ENCODE data around the gene TGFBR1. TPM values are rescaled to one million over a fixed set of nuclear protein-coding genes. Genes with fewer than 3 reads are reported as not detected.

Gene TGFBR1
- polyA plus RNA-seq, 1 donor: 22.9 TPM

DNA sequence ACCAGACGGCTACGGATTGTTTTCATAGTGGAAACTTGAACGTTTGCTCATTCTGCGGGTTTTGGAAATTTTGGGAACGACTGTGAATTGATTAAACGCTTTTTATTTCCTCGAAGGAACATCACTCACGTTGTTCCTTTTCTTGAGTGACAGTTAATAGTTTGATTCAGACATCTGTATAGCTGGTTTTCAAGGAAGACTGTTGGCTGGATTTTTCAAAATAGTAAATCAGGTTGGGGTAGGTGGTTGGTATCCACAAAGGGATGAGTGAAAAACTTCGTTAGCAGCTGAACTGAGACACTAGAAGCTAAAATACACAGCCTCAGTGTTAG lies 1.1 kb downstream of the TGFBR1 start:
- no peak for DNase-seq (ENCODE audit: low read depth)

DNA sequence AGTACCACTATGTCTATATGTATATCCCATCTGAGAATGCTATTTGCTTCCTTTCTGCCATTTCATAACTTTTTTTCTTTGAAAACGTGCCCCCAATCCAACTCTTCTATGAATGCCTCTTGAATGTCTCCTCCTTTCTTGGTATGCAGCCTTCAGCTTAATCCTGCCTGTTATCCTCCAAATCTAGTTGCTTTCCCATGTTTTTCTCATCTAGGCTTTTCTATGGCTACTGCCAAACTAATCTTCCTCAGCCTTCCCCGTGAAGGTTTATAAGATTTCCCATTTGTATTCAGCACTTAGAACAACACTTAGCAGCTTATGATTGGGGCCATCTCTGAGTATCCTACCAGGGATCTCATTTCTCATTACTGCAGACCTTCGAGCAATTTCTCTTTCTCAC lies 2.5 kb downstream of the TGFBR1 start:
- no peak for DNase-seq (ENCODE audit: low read depth)

DNA sequence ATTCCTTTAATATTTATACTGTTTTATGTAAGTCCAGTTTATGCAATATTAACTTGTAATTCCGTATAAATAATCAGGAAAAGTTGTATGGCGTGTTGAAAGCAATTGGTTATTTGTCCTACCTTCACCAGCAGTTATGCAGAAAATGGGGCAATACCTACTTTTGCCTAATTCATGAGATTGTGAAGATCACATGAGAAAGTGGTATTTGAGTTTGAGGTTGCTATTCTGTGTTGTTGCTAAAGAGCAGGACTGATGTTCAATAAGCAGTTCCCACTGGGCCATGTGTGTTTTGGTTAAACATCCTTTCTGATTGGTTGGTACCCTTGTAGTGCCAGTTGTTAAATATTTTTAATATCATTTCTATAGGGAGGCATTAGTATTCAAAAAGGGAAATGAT lies 3.2 kb downstream of the TGFBR1 start:
- DNase-seq (ENCODE audit: low read depth): no peak

DNA sequence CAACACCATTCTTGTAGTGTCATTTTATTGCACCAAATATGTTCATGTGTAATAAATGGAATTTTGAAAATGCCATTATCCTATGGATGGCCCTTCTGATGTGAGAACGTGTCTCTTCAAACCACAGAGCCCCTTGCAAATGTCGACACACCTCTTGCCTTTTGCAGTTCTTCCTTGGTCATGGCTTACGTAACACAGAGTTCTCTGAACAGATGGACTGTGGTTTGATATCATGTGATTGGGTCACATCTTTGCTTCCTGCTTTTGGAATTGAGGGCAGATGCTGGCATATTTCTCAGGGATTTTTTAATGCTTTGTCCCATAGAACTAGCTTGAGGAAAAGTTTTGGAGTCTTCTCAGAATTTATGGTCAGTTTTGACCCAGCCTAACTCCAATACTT lies 4.6 kb downstream of the TGFBR1 start:
- DNase-seq (ENCODE audit: low read depth): no peak

DNA sequence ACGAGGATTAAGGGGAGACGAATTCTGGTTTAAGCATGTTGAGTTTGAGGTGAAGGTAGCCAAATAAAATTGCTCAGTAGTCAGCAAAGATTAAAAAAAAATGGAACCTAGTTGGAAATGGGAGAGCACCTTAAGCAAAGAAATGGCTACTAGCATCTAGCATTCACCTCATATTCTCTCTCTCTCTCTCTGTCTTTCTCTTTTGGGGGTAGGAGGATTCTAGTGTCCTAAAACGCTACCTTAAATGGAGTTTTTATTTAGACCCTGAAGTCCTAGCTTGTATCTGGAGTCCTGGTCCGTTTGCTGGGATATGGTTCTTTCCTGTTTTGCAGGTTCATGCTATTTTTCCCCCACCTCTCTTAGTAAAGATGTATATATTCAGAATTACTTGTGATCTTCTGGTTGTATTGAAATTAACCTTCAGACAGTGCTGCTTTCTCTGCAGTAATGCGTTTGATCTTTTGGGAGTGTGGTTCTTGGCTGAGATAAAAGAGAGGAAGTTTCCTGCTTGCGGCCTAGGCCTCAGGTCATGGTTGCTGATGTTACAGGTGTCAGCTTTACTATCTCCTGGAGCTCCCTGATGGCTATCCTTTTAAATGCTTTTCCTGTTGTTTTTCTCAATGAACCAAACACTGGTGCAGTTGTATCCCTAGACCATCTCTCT lies 8.0 kb downstream of the TGFBR1 start:
- no peak for DNase-seq (ENCODE audit: low read depth)

DNA sequence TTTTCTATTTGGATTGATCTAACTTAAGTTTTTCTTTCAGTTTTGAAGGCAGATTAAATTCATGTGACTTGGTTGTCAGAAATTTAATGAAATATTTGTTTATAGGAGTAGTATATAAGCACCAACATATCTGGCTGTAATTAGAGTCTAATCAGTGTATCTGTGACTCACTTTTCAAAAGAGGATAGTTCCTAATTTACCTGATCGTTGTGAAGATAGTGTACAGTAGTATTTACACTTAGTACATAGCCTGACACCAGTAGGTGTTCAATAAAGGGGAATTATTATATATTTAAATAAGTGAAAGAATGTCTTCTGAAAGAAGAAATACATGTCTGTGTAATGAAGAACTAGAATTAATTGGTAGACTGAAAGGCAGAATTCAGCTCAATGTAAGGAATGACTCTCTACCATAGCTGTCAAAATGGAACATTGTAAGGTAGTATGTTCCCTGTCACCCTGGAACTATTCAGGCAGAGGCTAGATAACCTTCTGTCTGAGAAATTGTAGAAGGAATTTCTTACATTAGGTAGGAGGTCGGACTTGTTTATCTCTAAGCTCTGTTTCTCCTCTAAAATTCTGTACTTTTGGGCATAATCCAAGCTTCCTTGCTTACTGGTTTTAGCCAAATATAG lies 8.6 kb downstream of the TGFBR1 start:
- DNase-seq (ENCODE audit: low read depth): no peak

DNA sequence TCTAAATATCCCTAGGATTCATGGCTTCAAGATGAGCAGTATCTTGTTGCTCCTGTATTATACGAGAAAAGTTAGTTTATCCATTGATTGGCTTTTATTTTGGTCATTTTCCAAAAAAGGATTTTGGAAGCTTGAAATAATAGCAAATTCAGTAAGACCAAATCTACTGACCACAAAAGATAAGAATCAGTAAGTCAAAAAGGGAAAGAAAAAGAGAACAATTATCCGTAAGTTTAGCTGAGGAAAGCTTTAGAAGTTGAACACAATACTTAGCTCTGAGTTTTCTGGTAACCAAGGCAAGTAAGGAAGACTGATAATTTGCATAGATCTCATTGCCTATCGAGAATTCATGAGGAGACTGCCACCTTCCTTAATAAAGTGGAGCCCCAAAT lies 9.1 kb downstream of the TGFBR1 start:
- no peak for DNase-seq (ENCODE audit: low read depth)

DNA sequence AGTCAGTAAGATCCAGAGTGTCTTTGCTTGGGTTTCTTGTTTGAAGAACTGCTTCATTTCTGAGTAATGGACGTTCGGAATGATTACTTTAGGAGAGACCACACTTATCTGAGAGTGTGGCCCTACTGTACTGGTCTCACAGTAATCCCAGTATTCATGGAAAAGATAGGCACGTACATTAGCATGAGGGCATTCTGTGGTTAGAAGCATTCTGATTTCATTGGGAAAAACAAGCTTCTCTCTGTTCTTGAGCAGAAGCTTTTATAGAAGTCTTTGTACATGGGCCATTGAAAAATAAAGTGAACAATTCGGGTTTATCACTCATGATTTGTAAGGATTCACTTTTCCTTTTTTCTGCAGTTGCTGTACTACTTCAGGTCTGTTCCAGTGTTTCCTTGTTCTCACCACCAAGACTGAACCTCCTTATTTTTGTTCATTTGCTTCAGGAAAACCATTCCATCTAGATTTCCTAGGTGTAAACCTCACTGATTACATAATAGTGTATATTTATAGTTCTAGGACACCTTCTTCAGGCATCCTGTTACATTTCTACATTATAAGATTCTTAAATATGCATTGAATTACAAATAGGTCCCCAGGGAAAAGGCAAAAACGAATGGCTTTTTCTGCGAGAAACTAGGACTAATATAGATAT lies 10.1 kb downstream of the TGFBR1 start:
- DNase-seq (ENCODE audit: low read depth): no peak

DNA sequence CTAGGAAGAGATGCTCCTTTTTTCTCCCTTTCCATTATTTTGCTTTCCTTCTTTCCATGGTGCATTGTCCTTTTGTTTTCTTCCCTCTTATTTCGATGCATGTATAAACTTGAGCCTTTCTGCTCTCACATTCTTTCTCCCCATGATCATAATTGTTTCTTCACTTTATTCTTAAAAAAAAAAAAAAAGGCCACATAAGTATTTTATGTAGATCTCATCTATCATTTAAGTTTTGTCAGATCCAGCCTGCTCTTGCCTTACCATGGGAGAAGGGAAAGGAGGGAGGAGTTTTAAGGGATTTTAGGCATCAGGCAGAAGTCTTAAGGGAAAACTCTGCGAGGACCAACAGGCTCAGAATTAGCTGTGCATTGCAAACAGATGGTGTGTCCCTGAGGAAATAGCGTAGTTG lies 11.1 kb downstream of the TGFBR1 start:
- DNase-seq (ENCODE audit: low read depth): no peak

DNA sequence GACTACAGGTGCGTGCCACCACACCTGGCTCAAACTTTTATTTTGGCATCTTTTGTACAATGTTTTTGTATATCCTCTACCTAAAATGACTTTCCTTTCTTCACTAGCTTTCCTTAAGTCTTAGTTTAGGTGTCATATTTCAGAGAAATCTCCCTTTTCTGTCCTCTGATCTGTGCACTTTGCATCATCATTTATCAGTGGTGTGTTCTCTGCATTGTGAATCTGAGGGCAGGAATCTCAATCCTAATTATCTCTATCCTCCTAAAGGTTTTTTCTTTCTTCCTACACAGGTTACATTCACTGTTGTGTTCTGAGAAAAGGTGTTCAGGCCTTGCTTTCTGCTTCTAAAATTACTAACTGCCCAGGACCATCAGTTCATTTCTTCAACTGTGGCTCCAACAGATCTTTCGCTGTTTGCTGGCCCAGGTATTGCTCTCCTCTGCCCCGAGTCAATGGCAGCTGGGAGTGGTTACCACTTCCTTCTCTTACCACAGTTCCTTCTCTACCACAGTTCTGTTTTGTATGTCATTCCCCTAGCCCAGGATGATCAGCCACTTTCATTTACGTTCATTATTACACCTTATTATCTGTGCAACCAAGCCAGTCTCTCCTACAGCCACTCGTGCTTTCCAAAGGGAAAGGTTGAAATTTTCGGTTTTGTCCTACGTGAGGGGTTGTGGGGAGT lies 14.0 kb downstream of the TGFBR1 start:
- DNase-seq (ENCODE audit: low read depth): no peak

DNA sequence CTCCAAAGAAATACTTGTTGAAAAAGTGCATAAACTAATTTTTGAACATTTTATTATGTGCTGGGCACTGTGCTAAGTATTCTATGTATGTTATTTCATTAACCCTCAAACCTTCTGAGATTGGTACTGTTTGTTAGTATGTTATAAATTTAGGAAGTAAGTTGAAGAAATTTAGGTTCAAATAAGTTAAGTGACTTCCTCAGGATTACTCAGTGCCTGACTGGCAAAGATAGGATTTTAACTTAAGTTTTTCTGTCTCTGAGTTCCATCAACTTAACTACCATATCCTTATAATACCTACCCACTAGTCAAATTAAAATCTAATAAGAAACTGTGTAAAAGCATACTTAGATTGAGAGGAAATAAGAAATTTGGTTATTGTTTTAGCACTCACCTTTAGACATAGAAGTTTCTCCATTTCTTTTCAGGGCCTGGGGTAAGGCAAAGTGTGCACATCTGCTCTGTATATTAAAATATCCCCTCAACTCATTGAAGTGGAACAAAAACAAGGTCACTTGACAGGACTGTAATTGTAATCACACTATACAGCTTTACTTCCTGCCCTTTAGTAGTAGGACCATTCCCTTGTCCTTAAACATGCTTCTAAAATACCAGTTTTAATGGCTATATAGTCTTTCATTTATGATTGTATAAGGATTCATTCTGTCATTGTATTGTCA lies 15.2 kb downstream of the TGFBR1 start:
- DNase-seq (ENCODE audit: low read depth): no peak

DNA sequence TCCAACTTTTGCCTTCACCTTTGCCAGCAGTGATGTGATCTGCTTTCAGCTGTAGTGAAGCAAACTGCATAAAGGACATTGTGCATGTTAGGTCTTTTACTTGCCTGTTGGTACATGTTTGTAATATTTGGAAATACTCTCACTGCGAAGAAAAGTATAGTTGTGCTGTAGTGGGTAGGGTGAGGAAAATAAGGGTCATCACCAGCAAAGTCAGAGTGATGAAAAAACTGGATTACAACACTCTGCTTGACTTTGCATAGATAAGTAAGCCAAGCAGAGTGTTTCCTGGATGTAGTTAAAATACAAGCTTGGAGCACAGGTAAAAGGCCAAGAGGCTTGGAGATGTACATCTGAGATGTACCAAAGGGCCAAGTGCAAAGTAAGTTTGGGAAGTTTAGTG lies 16.7 kb downstream of the TGFBR1 start:
- DNase-seq (ENCODE audit: low read depth): no peak

DNA sequence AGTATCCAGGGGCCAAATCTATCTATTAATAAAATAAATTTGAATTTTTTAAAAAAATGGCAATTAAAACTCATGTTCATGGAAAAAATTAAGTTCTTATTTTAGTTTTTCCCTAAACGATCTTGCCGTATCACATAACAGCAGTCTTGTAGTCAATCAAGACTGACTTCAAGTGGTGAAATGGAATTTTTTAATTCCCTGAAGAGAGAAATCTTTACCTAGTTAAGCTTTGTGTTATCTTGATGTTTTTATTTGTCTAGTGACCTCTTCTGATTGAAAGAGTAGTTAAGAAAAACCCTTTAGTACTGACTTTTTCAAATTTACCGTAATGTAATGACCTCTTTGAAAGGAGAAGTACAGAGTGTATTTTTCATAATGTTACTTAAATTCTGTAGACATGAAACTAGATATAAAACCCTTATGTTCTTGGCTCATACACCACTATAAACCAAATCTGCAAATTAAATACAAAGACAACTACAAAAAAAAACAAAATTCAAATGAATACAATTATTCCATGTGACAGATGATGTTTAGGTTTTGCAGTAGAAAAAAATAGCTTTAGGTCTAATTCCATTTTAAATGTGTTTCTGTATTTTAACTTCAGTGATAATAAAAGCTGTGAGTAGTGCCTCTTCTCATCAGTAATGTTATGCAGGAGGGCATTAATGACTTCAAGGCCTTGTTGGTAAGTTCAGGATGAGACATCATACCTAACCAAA lies 19.8 kb downstream of the TGFBR1 start:
- no peak for DNase-seq (ENCODE audit: low read depth)

DNA sequence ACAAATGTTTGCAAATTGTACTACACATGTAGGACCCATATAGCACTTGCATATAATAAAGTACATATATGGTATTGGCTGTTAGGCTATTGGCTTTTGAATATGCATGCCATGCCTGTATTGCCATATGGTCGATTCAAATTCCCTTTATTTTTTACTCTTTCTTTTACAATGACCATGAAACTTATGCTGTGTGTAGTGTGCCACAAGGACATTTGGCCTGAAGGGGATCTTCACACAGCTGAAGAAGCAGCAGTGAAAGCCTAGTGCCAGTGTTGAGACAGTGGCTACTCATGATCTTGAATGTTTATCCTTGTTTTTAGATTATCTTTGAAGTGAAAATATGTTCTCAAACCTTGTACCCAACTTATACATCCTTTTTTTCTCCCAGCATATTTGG lies 20.5 kb downstream of the TGFBR1 start:
- no peak for DNase-seq (ENCODE audit: low read depth)

DNA sequence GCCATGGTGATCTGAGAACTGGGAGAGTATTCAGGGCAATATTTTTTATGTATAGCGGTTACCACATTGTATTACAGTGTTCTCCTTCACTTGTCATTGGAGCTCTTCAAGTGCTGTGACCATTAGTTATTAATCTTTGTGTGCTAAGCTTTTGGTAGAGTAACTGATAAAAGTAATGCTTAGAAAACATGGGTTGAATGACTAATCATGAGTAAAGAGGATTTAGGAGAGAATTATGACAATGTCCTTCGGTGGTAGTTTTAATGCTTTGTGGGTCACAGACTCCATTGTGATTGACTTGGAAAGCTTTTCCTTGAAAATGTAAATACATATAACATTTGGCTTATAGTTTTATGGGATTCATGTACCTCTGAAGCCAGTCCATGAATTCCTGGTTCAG lies 21.4 kb downstream of the TGFBR1 start:
- no peak for DNase-seq (ENCODE audit: low read depth)

DNA sequence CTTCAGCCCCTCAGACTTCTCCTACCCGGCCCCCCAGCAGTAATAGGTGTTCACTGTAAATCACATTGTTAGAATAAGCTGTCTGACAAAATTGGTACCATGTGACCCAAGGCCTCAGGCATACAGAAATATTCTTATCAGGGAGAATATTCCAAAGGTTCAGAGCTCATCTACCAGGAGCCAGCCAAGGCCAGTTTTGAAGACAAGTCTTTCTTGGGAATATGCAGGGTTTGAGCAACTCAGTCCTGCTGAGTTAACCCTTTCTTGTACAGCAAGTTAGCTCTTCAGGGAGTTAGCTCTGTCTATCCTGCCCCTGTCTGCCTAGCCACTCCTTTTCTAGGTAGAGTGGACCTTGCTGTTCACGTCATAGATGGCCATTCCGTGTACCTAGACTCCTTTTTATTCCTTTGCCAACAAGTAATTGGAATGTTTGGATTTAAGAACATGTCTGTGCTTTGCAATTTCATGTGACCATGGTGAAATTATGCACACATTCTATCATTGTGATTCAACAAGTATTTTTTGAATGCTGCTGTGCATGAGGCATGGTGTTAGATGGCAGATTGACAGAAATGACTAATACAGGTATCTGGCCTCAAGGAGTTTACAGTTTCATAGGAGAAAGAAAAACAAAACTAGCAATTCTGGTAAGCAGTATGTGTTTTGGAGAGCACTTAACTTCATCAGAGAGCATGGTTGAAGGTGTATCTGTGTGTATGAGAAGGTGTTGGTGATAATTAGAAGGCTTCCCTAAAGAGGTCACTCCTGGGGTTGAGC lies 22.6 kb downstream of the TGFBR1 start:
- DNase-seq (ENCODE audit: low read depth): no peak

DNA sequence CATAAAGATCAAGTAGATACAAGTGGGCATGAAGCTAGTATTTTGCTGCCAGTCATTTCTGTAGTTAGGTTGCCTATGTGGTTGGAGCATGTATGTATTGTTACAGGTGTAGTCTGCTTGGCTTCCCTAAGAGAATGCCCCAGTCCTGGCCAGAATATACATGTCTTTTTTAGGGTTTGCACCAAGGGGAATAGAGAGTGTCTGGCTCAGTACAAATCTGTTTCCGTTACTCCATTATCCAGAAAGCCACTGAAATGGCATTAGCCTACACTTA lies 23.2 kb downstream of the TGFBR1 start:
- DNase-seq (ENCODE audit: low read depth): no peak

DNA sequence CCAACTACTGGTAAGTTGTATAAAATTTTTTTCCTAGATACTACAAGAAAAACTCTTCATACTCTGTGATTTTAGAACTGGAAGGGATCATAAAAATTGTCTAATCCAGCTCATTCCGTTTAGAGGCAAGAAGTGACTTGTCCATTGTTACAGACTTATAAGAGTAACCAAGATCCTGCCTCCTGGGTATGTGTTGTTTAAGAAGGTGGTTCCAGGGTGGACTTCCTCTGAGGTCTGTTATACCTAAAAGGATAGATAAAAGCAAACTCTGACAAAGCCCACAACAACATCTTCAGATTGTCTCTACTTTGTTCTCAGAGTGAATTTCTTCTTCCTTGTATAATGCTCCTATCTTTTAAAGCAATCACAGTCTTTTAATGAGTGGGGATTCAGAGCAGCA lies 24.2 kb downstream of the TGFBR1 start:
- no peak for DNase-seq (ENCODE audit: low read depth)

DNA sequence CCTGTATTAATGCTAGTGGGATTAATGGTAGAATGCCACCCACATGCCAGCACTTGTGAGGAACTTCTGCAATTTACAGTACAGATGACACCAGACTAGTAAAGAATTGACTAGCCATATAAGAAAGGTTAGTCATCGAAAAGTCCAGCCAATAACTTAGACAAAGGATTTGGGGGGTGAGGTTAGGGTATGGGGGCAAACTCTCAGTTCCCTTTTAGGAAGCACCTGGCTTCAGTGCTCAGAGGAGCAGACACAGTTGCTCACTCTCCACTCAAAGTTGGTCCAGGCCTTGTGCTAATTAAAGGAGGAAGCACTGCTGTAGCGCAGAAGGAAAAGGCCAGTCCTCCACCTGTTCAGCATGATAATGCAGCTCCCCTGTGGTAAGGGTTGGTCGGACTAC lies 25.2 kb downstream of the TGFBR1 start:
- no peak for DNase-seq (ENCODE audit: low read depth)

DNA sequence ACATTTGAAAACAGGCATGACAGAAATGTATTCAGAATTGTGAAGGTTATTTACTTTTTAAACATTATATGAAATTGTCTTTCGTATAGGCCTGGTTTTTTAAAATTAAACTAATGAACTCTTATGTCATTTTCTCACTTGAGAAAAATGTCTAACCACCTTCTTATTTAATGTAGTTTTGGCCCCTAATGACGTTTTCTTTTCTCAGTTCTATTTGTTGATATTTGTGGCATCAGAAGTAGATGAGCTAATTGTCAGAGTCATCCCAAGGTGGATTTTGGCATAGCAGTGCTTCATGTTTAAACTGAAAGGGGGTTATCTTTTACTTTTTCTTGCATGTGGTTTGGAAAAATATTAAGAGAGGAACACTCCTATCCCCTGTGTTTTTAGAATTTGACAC lies 28.2 kb downstream of the TGFBR1 start:
- no peak for DNase-seq (ENCODE audit: low read depth)

DNA sequence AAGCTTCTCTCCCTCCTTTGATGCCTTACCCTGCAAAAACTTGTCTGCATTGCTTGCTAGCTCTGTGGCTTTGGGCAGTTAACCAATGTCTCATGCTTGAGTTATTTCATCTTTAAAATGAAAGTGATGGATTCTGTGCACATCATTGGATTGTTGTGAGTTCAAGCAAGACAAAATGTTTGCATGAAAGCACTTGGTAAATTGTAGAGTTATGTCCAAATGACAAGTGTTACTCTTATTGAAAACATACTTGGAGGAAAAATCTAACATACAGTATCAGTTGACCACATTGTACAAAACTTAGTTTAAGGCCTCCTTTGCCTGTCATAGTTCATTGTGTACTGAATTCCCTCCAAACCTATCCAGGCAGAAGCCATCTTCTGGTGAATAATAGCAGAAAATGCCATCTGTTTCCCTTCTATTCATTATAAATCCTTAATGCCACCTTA lies 30.0 kb downstream of the TGFBR1 start:
- no peak for DNase-seq (ENCODE audit: low read depth)

Data from forelimb muscle (tissue), 1 donor.